HepG2 (cell line): ENCODE data around the gene BRAF. TPM values are rescaled to one million over a fixed set of nuclear protein-coding genes. Genes with fewer than 3 reads are reported as not detected.

Experiments used
- BRCA1 ChIP-seq: sonication (generic); formaldehyde crosslinking; IDR thresholded peaks from 2 replicates; pipeline ENCODE4 v1.4.0; 2020; ENCODE audit warnings: missing genetic modification reagents
- CAMTA2 ChIP-seq: sonication (generic); formaldehyde crosslinking; IDR thresholded peaks from 2 replicates; pipeline ENCODE4 v1.4.0; 2020; ENCODE audit warnings: mild to moderate bottlenecking, missing genetic modification reagents, borderline replicate concordance
- GABPA ChIP-seq, 2 experiments: IDR thresholded peaks; 2 replicates each; pipeline ENCODE4 v1.6.1; 2011 to 2016; ENCODE audit warnings: low read depth in 2 of 2, low read length in 1 of 2, missing biosample characterization in 1 of 2, missing genetic modification characterization in 1 of 2
- MBNL3 ChIP-seq: fragments of 250-450 bp; sonication (Bioruptor Pico); conservative IDR thresholded peaks from 2 replicates; pipeline ENCODE4 v1.8.0; 2022; ENCODE audit warnings: mild to moderate bottlenecking, inconsistent platforms
- PAWR ChIP-seq: sonication (generic); formaldehyde crosslinking; IDR thresholded peaks from 2 replicates; pipeline ENCODE4 v1.4.0; 2020; ENCODE audit warnings: missing genetic modification reagents, mild to moderate bottlenecking, borderline replicate concordance
- SIN3A ChIP-seq: IDR thresholded peaks from 2 replicates; pipeline ENCODE4 v1.6.1; 2011; ENCODE audit warnings: low read depth, mild to moderate bottlenecking, control low read depth, low read length, borderline replicate concordance
- TMF1 ChIP-seq: sonication (generic); formaldehyde crosslinking; IDR thresholded peaks from 2 replicates; pipeline ENCODE4 v1.8.1; 2022; ENCODE audit warnings: low read depth, missing genetic modification reagents
- TSC22D2 ChIP-seq: sonication (generic); formaldehyde crosslinking; IDR thresholded peaks from 2 replicates; pipeline ENCODE4 v1.5.1; 2020; ENCODE audit warnings: missing genetic modification reagents, mild to moderate bottlenecking, borderline replicate concordance
- USF2 ChIP-seq, 2 experiments: sonication (generic) in 1 of 2; formaldehyde crosslinking in 1 of 2; IDR thresholded peaks; 2 replicates each; pipeline versions ENCODE4 v1.5.1 to v1.6.1; 2011 to 2020; ENCODE audit warnings: borderline replicate concordance in 1 of 2, low read depth in 1 of 2, low read length in 1 of 2, mild to moderate bottlenecking in 1 of 2, missing genetic modification reagents in 1 of 2, moderate library complexity in 1 of 2
- ZBTB26 ChIP-seq: IDR thresholded peaks from 2 replicates; pipeline ENCODE4 v1.6.1; 2016; ENCODE audit warnings: missing compliant biosample characterization, missing genetic modification reagents, borderline replicate concordance
- ZBTB46 ChIP-seq: sonication (generic); formaldehyde crosslinking; IDR thresholded peaks from 2 replicates; pipeline ENCODE4 v1.4.0; 2020; ENCODE audit warnings: mild to moderate bottlenecking, missing genetic modification reagents, borderline replicate concordance
- ZFP62 ChIP-seq: sonication (generic); formaldehyde crosslinking; IDR thresholded peaks from 2 replicates; pipeline ENCODE4 v1.4.0; 2020; ENCODE audit warnings: missing genetic modification reagents
- ZNF253 ChIP-seq: sonication (generic); formaldehyde crosslinking; IDR thresholded peaks from 2 replicates; pipeline ENCODE4 v1.8.0; 2022; ENCODE audit warnings: mild to moderate bottlenecking, missing genetic modification reagents, borderline replicate concordance
- ZNF646 ChIP-seq: sonication (generic); formaldehyde crosslinking; IDR thresholded peaks from 2 replicates; pipeline ENCODE4 v1.9.0; 2021; ENCODE audit warnings: mild to moderate bottlenecking, missing genetic modification reagents
- ZNF781 ChIP-seq: sonication (generic); formaldehyde crosslinking; IDR thresholded peaks from 2 replicates; pipeline ENCODE4 v1.5.1; 2020; ENCODE audit warnings: borderline replicate concordance, mild to moderate bottlenecking, missing genetic modification reagents; ENCODE audit errors: not compliant biosample characterization
- polyA plus RNA-seq, 8 experiments: library from polyadenylated mRNA; depleted of rRNA in 3 of 8; stranded (reverse) in 7 of 8; unstranded in 1 of 8; fragments of >200 nt; fragmentation: Illumina TruSeq in 4 of 8; extraction: Trizol in 4 of 8; gene quantifications; 2 replicates each; pipeline versions ENCODE4 v1.2.1 to v1.2.3, GENCODE V29; 2011 to 2016; ENCODE audit warnings: low read depth in 4 of 8, missing spikeins in 1 of 8, mixed read lengths in 1 of 8; ENCODE audit not compliant: insufficient read depth in 1 of 8
- total RNA-seq, 5 experiments: library from RNA; depleted of rRNA; stranded (reverse); fragments of >200 nt; fragmentation: Illumina TruSeq; extraction: Trizol; gene quantifications; 2 replicates each; pipeline ENCODE4 v1.2.3, GENCODE V29; 2016; ENCODE audit warnings: low read depth in 1 of 5

The BRAF gene
- total and polyA plus RNA-seq, 2 of the 13 experiments (the other 11 are each of a cell fraction or from before 2014, with no cell fraction given) = 12.5 to 13.4 TPM

- TF ChIP-seq ZBTB26 (no peak), BRCA1 (CRISPR knock-in tag) (peak; percentile 56; the same call in 1 of the 2 replicates), PAWR (CRISPR knock-in tag) (no peak), USF2 (IDR thresholded peaks at IDR 0.05; ENCODE audit: low read depth, low read length) (no peak), USF2 (CRISPR knock-in tag; IDR thresholded peaks at IDR 0.05; ENCODE audit: borderline replicate concordance) (no peak), ZFP62 (CRISPR knock-in tag) (no peak), ZBTB46 (CRISPR knock-in tag) (no peak), GABPA (IDR thresholded peaks at IDR 0.05; ENCODE audit: low read depth, low read length) (no peak), GABPA (CRISPR knock-in tag; IDR thresholded peaks at IDR 0.05; ENCODE audit: low read depth) (no peak), TMF1 (no peak), ZNF781 (no peak), ZNF646 (CRISPR knock-in tag) (no peak), CAMTA2 (CRISPR knock-in tag) (0 out of 2 replicates have a peak, but pooled peaks have one; percentile 33), TSC22D2 (CRISPR knock-in tag) (no peak), ZNF253 (CRISPR knock-in tag) (no peak), SIN3A (peak; percentile 56; the same call in 1 of the 2 replicates), MBNL3 (CRISPR knock-in tag) (no peak)
Measured at GRCh38 chr7:140924019-140924820, 509 bp downstream of the BRAF start (continued).
